Endothelial cell of umbilical vein (primary cell): ENCODE results near the gene SORCS3.

Source experiments
- CTCF ChIP-seq, 2 donors: IDR thresholded peaks; 1 replicate in 1 of 2; 2 replicates in 1 of 2; pipeline ENCODE4 v1.5.1; 2011; ENCODE audit warnings: low read length in 2 of 2, mild to moderate bottlenecking in 2 of 2, moderate library complexity in 2 of 2, control low read depth in 1 of 2, inconsistent platforms in 1 of 2, low read depth in 1 of 2; ENCODE audit not compliant: insufficient read depth in 1 of 2; ENCODE audit errors: extremely low read depth in 1 of 2
- FOS ChIP-seq: IDR thresholded peaks from 2 replicates; pipeline ENCODE4 v1.6.1; 2011; ENCODE audit warnings: mild to moderate bottlenecking, low read length, moderate library complexity, borderline replicate concordance; ENCODE audit not compliant: insufficient read depth
- MAX ChIP-seq: IDR thresholded peaks from 2 replicates; pipeline ENCODE4 v1.6.1; 2011; ENCODE audit not compliant: insufficient read depth, insufficient read length
- MYC ChIP-seq: IDR thresholded peaks from one replicate; pipeline ENCODE4 v1.6.1; 2011; ENCODE audit warnings: mild to moderate bottlenecking, low read depth, low read length
- POLR2A ChIP-seq: IDR thresholded peaks from 2 replicates; pipeline ENCODE4 v1.6.1; 2012; ENCODE audit warnings: low read depth, mild to moderate bottlenecking, control low read depth, low read length
- POLR2AphosphoS5 ChIP-seq: IDR thresholded peaks from 2 replicates; pipeline ENCODE4 v1.6.1; 2012; ENCODE audit warnings: low read depth, mild to moderate bottlenecking, control low read depth, low read length, moderate library complexity; ENCODE audit not compliant: insufficient read depth

- TF ChIP-seq CTCF (IDR thresholded peaks at IDR 0.05; ENCODE audit: extremely low read depth in 1 of 2, insufficient read depth in 1 of 2, low read depth in 1 of 2, low read length in 2 of 2) (no peak), POLR2A (no peak), MAX (no peak), POLR2AphosphoS5 (no peak), FOS (no peak), MYC (no peak)
Observed at GRCh38 chr10:104741127-104741526, 100.0 kb downstream of the SORCS3 start.
